HG03175 (cell line): ENCODE results near the gene FDCSP.
"Not testable (repeated sequence)": the region's sequence is repeated elsewhere in the genome, so short reads cannot be mapped to it uniquely, and the experiment has no call there.

Source experiments
- ATAC-seq: cut with Tn5 transposase; IDR thresholded peaks from one replicate; pipeline ENCODE4 v1.9.1; 2021; ENCODE audit warnings: mild to moderate bottlenecking, moderate library complexity; ENCODE audit not compliant: unreplicated experiment

The FDCSP gene

GRCh38 chr4:70239131-70239883 lies 13.4 kb downstream of the FDCSP start:
- no peak for ATAC-seq

- ATAC-seq, result no peak
These were observed 14.1 kb downstream of the FDCSP start for GRCh38 chr4:70239884-70240591.

DNA sequence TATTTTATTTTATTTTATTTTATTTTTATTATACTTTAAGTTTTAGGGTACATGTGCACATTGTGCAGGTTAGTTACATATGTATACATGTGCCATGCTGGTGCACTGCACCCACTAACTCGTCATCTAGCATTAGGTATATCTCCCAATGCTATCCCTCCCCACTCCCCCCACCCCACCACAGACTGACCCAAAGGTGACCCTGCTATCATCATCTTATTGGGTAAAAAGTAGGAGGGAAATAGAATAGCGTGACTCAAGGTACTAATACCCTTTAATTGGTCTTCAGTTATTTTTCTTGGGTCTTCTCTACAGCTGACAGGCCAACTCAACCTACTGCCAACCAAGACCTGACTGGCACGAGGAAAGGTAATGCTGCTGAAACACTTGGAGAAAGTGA lies 16.4 kb downstream of the FDCSP start, which contains the start of gene CSN3:
Gene CSN3, plus strand, starts transcription at position 301 of the 400 bp plus-strand sequence. CDS start 2,223 bp downstream, outside the sequence.
- ATAC-seq, result not testable (repeated sequence)

GRCh38 chr4:70243091-70243490 lies 17.2 kb downstream of the FDCSP start:
- no peak for ATAC-seq

DNA sequence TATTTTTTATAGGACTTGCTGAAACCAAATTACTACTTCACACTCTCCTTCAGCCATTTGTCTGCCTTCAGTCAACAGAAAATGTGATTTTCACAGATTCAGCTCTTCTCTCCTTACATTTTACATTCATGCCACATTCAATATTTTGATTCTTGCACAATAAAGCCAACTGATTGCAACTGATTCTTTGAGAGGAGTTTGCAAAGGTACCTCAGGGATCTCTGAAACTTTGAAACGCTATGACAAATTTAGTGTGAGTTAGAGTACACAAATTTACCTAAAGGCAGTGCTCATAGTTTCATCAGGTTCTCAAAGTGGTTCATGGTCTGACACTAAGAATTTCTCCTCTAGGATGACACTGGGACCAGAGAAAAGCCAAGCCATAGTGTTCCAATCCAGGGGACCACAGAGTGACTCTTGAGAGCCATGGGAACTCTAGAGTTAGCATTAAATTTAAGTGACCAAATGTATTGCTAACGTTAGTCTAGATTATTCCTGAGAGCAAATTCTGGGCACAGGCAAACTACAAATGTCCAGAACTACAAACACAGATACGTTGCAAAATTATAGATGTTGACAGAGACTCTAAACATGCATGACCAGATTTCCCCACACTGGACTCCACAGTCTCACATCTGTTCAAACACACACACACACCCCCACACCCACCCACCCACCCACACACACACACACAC lies 25.5 kb downstream of the FDCSP start:
- ATAC-seq, result no peak

- ATAC-seq, result no peak
These were observed 26.0 kb downstream of the FDCSP start for GRCh38 chr4:70251945-70252277.

DNA sequence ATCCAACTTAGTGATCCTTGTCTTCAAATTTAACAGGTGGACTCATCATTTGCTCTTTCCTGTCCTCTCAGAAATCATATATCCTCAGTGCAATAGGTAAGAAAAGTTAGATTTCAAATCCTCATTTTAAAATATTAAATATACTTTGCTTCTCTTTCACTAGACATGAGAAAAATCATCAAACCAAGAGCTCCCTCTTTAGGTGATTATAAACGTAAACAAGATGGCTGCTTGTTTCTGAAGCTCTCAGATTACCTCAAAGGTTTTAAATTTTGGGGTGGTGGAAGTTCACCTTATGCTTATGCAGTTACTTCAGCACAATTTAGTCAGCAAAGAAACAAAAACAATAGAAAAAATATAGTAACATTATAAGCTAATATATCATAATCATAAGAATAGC lies 43.8 kb downstream of the FDCSP start:
- ATAC-seq, result no peak

DNA sequence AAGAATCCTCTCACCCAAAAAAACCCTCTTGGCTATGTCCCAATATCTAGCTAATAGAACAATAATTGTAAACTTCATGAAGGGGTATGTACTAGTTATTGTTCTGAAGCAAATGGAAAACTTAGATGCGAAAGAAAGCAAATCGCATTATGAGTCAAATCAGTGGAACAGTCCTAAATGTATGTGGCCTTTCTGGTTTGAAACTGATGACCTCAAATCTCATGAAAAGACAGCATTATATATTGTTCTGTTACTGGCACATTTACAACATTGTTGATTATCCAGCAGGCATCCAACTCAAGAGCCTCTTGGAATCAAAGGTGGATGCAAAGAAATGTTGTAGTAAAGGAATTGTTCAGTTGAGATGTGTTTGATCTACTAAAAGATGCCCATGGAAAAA lies 51.2 kb downstream of the FDCSP start:
- ATAC-seq, result no peak

DNA sequence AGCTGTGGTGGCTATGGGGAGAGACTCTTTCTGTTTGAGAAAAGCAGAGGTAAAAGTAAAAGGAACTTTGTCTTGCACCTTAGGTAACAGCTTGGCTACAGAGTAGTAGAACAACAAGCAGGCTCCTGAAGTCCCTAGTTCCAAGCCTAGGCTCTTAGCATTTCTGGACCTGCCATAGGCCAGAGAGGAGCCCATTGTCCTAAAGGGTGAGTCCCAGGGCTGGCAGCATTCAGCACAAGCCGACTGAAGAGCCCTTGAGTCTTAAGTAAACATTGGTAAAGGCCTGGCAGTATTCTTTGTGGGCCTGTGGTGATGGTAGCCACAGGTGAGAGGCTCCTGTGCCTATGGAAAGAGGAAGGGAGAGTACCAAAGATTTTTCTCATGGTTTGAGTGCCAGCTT lies 54.6 kb downstream of the FDCSP start:
- no peak for ATAC-seq
